GM12873 (cell line): ENCODE data around the gene GALE.
A peak's percentile ranks its signal among the peaks of the same experiment; 100 is the strongest.

Experiments
- CTCF ChIP-seq: IDR thresholded peaks from 2 replicates; pipeline ENCODE4 v1.5.1; 2012; ENCODE audit warnings: low read depth, mild to moderate bottlenecking, moderate library complexity, low read length, control low read depth; ENCODE audit not compliant: insufficient read depth; ENCODE audit errors: missing control alignments

The GALE gene

DNA sequence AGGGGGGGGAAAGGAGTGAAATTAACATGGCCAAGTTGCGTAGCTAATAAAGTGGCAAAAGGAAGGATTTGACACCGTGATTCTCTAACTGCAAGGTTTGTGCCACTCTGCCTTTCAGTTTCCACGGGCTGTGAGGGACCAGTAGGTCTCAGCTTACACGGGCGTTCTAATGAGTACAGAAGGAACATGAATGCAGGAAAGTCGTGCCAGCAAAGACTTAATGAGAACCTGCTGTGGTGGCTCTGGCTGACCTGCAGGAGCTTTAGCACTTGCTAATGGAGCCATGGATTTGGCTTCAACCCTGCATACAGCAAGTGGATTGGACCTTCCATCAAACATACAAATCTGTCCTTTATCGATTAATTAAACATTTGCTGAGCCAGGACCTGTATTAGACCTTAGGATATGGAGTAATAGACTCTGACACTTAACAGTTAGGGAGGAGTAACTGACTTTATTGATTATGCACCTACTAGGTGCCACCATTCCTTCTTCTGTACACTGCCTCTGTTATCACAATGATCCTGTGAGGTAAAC lies 37.4 kb downstream of the GALE start:
- no peak for TF ChIP-seq CTCF

GRCh38 chr1:23759277-23759676 lies 41.3 kb downstream of the GALE start:
- no peak for TF ChIP-seq CTCF

- no peak for TF ChIP-seq CTCF
Measured at GRCh38 chr1:23757812-23758211, 42.7 kb downstream of the GALE start.

DNA sequence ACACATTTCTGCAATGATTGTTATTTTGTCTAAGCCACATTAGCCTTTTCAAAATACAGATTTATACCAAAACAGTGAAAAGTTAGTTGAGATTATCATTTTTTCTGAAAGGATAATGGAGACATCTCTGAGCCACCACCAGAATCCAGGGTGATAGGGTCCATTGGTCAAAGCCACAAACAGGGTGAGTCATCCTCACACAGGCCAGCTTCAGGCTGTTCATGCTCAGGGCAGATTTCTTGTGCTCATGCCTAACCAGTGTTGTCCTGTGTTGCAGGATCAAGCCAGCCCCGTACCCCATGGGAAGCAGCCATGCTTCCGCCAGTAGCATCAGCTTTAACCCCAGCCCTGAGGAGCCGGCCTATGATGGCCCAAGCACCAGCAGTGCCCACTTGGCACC lies 43.9 kb downstream of the GALE start:
- no peak for TF ChIP-seq CTCF

GRCh38 chr1:23752909-23753308 lies 47.6 kb downstream of the GALE start:
- no peak for TF ChIP-seq CTCF

DNA sequence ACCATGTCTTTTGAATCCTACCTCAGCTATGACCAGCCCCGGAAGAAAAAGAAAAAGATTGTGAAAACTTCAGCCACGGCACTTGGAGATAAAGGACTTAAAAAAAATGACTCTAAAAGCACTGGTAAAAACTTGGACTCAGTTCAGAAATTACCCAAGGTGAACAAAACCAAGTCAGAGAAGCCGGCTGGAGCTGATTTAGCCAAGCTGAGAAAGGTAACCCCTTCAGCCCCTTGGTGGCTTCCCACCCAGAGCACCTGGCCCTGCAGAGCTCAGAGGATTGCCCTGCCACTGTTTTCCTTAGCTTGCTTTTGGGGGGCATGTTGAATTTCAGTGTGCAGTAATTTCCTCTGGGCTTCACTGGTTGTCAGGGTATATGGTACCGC lies 48.7 kb downstream of the GALE start:
- TF ChIP-seq CTCF: no peak

DNA sequence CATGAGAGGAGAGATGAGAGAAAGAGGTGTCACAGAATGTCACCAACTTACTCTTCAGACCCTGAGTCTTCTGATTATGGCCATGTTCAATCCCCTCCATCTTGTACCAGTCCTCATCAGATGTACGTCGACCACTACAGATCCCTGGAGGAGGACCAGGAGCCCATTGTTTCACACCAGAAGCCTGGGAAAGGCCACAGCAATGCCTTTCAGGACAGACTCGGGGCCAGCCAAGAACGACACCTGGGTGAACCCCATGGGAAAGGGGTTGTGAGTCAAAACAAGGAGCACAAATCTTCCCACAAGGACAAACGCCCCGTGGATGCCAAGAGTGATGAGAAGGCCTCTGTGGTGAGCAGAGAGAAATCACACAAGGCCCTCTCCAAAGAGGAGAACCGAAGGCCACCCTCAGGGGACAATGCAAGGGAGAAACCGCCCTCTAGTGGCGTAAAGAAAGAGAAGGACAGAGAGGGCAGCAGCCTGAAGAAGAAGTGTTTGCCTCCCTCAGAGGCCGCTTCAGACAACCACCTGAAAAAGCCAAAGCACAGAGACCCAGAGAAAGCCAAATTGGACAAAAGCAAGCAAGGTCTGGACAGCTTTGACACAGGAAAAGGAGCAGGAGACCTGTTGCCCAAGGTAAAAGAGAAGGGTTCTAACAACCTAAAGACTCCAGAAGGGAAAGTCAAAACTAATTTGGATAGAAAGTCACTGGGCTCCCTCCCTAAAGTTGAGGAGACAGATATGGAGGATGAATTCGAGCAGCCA lies 49.3 kb downstream of the GALE start:
- TF ChIP-seq CTCF: peak; percentile 91
